ENCODE results near the gene JAM2.

The JAM2 gene

DNA sequence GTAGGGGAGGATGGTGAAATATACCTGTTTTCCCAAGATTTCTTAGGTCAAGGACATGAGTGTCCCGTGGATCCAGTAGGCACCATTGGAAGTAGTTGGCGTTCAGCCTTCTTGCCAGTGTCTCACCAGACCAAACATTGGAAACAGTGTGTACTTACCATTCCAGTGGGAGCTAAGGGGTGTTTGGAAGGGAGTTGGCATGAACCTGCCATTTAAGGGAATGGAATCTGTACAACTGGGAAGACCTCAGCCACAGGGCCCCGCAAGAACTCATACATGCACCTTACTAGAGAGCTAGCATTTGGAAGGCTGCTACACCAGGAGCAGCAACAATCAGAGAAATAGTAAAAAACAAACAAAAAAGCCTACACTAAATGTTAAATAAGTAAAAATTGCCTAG lies 82.9 kb downstream of the JAM2 start:
- no peak for DNase-seq (ENCODE audit: low spot score)

DNA sequence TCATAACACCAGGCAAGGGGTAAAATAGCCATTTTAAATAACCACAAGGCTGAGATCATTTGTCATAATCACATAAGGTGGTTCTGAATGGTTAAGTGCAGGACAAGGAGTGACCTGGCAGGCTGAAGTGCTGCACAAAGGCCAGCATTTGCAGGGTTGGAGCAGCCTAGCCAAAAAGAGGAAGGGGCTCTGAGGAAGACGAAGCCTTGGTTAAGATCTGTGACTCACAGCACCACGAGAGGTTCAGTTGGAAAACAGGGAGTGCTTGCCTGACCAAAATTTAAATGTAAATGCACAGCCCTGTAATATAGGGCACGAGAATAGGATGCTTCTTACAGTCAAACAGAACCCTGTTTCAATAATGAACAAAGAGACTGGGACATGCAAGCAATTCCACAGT lies 83.6 kb downstream of the JAM2 start:
- no peak for DNase-seq (ENCODE audit: low spot score)

- no peak for DNase-seq (ENCODE audit: low spot score)
These were observed 93.2 kb downstream of the JAM2 start for GRCh38 chr21:25732091-25732760.

DNA sequence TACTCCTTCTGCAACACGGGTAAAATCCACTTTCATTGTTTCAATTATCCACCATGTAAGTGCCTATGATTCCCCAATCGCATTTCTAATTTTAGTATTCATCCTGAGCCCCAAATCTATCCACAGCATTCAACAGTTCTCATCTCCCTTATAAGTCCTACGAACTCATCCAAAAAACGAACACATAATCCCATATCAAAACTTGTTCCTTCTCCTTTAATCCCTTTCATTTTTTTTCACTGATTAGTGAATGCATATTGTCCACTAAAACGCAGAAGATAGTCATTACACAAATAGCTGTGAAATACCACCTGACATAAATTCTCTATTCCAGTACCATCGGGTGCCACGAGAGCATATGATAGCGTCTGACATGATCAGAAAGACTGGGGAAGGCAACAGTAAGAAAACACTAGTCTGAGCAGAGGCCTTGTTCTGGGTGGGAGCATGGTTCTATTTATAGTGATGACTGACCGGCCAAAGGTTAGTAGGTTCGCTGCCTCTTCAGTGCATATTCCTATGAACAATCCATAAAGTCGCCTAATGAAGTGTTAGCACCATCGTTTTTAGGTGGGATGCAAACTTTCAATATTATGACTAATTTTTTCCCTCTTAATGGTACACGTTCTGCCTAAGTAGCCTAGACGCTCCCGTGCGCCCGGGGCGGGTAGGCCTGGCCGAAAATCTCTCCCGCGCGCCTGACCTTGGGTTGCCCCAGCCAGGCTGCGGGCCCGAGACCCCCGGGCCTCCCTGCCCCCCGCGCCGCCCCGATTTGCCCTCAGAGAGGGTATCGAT lies 95.0 kb downstream of the JAM2 start:
- DNase-seq (ENCODE audit: low spot score) = peak; percentile 13

GRCh38 chr21:25734654-25734903 lies 95.5 kb downstream of the JAM2 start:
- DNase-seq (ENCODE audit: low spot score) = no peak

- peak; percentile 54 for DNase-seq (ENCODE audit: low spot score)
These were observed 96.0 kb downstream of the JAM2 start, which contains the start of the genes ATP5PF and GABPA for GRCh38 chr21:25734904-25735645. ATP5PF (minus strand) TSS chr21:25734904; CDS start chr21:25729794, 5,110 bp downstream. GABPA (plus strand) TSS chr21:25734972; CDS start chr21:25741599, 6,627 bp downstream.

- peak; percentile 16 for DNase-seq (ENCODE audit: low spot score)
These were observed 96.9 kb downstream of the JAM2 start for GRCh38 chr21:25735646-25736597.

GRCh38 chr21:25737421-25737820 lies 98.4 kb downstream of the JAM2 start:
- no peak for DNase-seq (ENCODE audit: low spot score)

- DNase-seq (ENCODE audit: low spot score) = no peak
These were observed 103.8 kb downstream of the JAM2 start for GRCh38 chr21:25742900-25743299.

GRCh38 chr21:25744854-25745253 lies 105.8 kb downstream of the JAM2 start:
- DNase-seq (ENCODE audit: low spot score) = no peak

GRCh38 chr21:25750085-25750484 lies 111.0 kb downstream of the JAM2 start:
- DNase-seq (ENCODE audit: low spot score) = no peak

- no peak for DNase-seq (ENCODE audit: low spot score)
These were observed 113.4 kb downstream of the JAM2 start for GRCh38 chr21:25752416-25752815.

GRCh38 chr21:25756190-25756932 lies 117.3 kb downstream of the JAM2 start:
- DNase-seq (ENCODE audit: low spot score) = no peak

DNA sequence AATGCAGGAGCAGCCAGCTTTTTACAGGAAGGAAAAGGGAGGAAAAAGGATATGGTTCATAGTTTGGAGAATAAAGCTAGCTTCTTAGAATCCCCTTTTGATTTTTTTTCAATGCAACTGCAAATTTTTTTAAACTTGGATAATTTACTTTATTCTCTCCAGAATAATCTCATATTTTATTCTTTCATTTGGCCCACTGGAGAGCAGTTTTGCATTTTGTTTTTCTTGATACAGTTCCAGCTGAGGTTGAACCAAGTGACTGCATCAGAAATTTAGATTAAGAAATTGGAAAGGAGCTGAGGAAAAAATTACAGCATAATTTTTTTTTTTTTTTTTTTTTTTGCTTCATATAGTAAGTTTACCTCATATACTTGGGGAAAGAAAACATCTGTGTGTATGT lies 118.5 kb downstream of the JAM2 start:
- DNase-seq (ENCODE audit: low spot score) = no peak

GRCh38 chr21:25759573-25759972 lies 120.5 kb downstream of the JAM2 start:
- DNase-seq (ENCODE audit: low spot score) = no peak

DNA sequence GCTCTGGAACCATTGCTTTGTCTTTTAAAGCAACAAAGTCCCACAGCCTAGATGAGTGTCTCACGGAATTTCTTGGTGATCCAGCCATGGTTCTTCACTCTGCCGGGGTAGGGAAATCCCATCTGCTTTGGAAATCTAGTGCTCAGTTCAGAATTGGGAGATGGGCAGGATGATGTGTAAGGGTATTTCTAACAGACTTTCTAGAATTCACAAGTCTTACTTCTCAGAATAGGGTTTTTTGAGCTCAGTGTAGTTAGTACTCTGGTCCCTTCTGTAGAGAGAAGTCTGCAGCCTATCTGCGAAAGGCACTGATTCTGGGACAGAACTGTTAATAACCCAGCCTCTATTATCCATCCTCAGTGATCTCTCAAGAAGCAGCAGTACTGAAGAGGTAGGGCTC lies 121.0 kb downstream of the JAM2 start:
- no peak for DNase-seq (ENCODE audit: low spot score)

DNA sequence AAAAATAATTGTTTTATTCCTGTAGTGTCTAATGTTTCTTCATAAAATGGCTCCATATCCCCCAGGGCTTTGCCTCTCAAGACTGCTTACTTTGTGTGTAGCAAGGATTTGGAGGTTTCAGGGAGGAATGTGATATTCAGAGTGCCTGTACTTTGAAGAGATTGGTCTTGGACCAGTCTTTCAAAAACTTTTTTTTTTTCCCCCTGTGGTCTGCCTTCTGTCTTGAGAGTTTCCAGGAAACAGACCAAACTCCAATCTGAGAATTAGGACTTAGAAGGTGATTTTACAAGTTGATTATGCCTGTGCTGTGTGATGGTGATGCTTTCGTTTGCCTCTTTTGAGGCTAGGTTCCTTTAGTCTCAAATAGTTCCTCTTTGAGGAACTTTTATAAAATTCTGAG lies 121.6 kb downstream of the JAM2 start:
- no peak for DNase-seq (ENCODE audit: low spot score)

GRCh38 chr21:25764065-25764464 lies 125.0 kb downstream of the JAM2 start:
- DNase-seq (ENCODE audit: low spot score) = no peak

All from HuH-7.5 (cell line).